Peyer's patch (tissue), 4 donors: ENCODE data around the gene MRGPRD.

Experiments
- POLR2A ChIP-seq, 2 donors: fragments of 450-650 bp; IDR thresholded peaks; one replicate each; pipeline ENCODE4 v1.5.1; 2017; ENCODE audit warnings: antibody characterized with exemption in 2 of 2, mild to moderate bottlenecking in 2 of 2, moderate library complexity in 2 of 2
- TF ChIP-seq, protein P1 (sequence below), 6 experiments: fragments of 450-650 bp in 4 of 6; fragments of 200-600 bp in 2 of 6; sonication (generic) in 1 of 6; IDR thresholded peaks; one replicate each; pipeline ENCODE4 v1.5.1; 2017 to 2019; ENCODE audit warnings: antibody characterized with exemption in 6 of 6, mild to moderate bottlenecking in 3 of 6, moderate library complexity in 1 of 6

DNA sequence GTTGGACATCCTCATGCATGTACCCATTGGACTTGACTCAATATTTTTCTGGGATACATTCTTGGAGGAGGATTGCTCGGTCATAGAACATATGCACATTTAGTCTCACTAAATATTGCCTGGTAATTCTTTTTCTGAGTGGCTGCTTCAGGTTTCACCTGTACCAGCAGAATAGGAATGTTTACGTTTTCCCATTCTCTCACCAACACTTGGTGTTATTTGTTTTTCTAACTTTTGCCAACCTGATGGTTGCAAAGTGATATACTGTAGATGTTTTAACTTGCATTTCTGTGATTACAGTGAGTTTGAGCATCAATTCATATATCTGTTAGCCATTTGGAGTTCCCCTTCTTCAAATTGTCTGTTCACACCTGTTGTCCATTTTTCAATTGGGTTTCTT lies 1.3 kb upstream of the MRGPRD start:
- TF ChIP-seq, protein P1, sequence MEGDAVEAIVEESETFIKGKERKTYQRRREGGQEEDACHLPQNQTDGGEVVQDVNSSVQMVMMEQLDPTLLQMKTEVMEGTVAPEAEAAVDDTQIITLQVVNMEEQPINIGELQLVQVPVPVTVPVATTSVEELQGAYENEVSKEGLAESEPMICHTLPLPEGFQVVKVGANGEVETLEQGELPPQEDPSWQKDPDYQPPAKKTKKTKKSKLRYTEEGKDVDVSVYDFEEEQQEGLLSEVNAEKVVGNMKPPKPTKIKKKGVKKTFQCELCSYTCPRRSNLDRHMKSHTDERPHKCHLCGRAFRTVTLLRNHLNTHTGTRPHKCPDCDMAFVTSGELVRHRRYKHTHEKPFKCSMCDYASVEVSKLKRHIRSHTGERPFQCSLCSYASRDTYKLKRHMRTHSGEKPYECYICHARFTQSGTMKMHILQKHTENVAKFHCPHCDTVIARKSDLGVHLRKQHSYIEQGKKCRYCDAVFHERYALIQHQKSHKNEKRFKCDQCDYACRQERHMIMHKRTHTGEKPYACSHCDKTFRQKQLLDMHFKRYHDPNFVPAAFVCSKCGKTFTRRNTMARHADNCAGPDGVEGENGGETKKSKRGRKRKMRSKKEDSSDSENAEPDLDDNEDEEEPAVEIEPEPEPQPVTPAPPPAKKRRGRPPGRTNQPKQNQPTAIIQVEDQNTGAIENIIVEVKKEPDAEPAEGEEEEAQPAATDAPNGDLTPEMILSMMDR (IDR thresholded peaks at IDR 0.05) = no peak
- no peak for TF ChIP-seq POLR2A (IDR thresholded peaks at IDR 0.05)
